Ascending aorta (tissue), 2 donors: ENCODE results near the gene SPAG9. TPM values are rescaled to one million over a fixed set of nuclear protein-coding genes. Genes with fewer than 3 reads are reported as not detected.

Experiments used
- DNase-seq, 2 donors: peaks; one replicate each; pipeline ENCODE4 v3.0.0-alpha.2; 2019; ENCODE audit warnings: low spot score in 2 of 2
- H3K27ac ChIP-seq, 2 donors: fragments of 200-600 bp; sonication (generic); one replicate each; pipeline ENCODE4 v1.5.1; 2016 to 2017; ENCODE audit warnings: mild to moderate bottlenecking in 1 of 2
- H3K27me3 ChIP-seq: fragments of 200-600 bp; sonication (generic); one replicate; pipeline ENCODE4 v1.5.1; 2017
- H3K36me3 ChIP-seq, 2 donors: fragments of 200-600 bp; sonication (generic); one replicate each; pipeline ENCODE4 v1.5.1; 2016
- H3K4me1 ChIP-seq, 2 donors: fragments of 200-600 bp; sonication (generic); one replicate each; pipeline ENCODE4 v1.5.1; 2016 to 2017; ENCODE audit warnings: mild to moderate bottlenecking in 1 of 2
- H3K4me3 ChIP-seq, 2 donors: fragments of 200-600 bp; sonication (generic); one replicate each; pipeline ENCODE4 v1.5.1; 2016 to 2017; ENCODE audit warnings: mild to moderate bottlenecking in 1 of 2
- H3K9me3 ChIP-seq, 2 donors: fragments of 200-600 bp; sonication (generic); one replicate each; pipeline ENCODE4 v1.5.1; 2016
- intact Hi-C: fragments of 100-400 bp; cut with DNase I; formaldehyde crosslinking; loops from one replicate; pipeline ENCODE4 v1.15.1; 2023
- total RNA-seq: library from RNA; depleted of rRNA; stranded (reverse); fragments of >200 nt; gene quantifications from one replicate; pipeline ENCODE4 v1.1.0, GENCODE V29; 2016
- TF ChIP-seq, protein P1 (sequence below), 3 experiments: fragments of 200-600 bp in 2 of 3; fragments of 450-650 bp in 1 of 3; sonication (generic) in 2 of 3; IDR thresholded peaks; one replicate each; pipeline ENCODE4 v1.5.1; 2016 to 2019; ENCODE audit warnings: antibody characterized with exemption in 3 of 3, mild to moderate bottlenecking in 1 of 3, moderate library complexity in 1 of 3

SPAG9 gene
- total RNA-seq, 1 donor from 2014 or later: 41.3 TPM

DNA sequence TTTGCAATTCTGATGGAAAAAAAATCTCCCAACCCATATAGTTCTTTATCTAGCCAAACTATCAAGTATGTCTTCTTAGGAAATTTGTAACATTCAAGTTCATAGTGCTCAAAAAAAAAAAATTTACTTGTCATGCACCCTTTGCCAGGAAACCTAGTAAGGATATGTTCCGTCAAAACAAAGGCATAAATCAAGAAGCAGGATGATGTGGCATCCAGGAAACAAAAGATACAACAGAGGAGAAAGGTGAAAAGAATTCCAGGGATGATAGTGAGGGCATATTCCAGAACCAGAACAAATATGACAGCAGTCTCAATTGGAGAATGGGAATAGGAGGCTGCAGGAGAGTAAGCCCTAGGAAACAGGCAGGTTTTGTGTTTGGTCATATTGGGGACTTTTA, 104.6 kb downstream of the SPAG9 start:
- H3K27me3 ChIP-seq: no peaks in the 10 kb centered on the region
- intact Hi-C loops: no loop called here
- no peaks in the 10 kb centered on the region for H3K4me1 ChIP-seq
- H3K36me3 ChIP-seq: peaks cover 50 to 58% of the 10 kb centered on the region in 2 donors
- H3K4me3 ChIP-seq: no peak overlapping the region
- TF ChIP-seq, protein P1, sequence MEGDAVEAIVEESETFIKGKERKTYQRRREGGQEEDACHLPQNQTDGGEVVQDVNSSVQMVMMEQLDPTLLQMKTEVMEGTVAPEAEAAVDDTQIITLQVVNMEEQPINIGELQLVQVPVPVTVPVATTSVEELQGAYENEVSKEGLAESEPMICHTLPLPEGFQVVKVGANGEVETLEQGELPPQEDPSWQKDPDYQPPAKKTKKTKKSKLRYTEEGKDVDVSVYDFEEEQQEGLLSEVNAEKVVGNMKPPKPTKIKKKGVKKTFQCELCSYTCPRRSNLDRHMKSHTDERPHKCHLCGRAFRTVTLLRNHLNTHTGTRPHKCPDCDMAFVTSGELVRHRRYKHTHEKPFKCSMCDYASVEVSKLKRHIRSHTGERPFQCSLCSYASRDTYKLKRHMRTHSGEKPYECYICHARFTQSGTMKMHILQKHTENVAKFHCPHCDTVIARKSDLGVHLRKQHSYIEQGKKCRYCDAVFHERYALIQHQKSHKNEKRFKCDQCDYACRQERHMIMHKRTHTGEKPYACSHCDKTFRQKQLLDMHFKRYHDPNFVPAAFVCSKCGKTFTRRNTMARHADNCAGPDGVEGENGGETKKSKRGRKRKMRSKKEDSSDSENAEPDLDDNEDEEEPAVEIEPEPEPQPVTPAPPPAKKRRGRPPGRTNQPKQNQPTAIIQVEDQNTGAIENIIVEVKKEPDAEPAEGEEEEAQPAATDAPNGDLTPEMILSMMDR (IDR thresholded peaks at IDR 0.05): no peak
- H3K9me3 ChIP-seq: no peaks in the 10 kb centered on the region
- H3K27ac ChIP-seq: no peak overlapping the region
- DNase-seq: no peak

DNA sequence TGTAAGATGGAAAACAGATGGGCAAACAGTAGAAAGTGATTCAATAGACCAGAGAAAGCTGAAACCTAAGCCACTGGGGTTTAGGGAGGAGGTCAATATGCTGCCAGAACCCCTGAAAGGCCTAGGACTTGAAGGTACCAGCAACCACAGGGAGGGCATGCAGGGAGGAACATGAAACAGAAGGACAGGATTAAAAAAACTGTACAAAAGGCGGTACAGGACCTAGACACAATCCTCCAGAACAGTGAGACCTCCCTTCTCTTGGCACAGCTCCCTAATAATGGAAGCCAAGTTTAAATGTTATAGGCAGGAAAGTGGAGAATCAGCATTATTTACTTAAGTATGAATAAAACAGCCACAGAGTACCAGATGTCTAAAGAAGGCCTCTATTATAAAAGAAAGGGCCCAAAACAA, 105.5 kb downstream of the SPAG9 start:
- Histone ChIP-seq H3K9me3 (no peaks in the 10 kb centered on the region), H3K27ac (no peak overlapping the region), H3K4me1 (no peaks in the 10 kb centered on the region), H3K27me3 (no peaks in the 10 kb centered on the region), H3K36me3 (peaks cover 47 to 48% of the 10 kb centered on the region in 2 donors), H3K4me3 (no peak overlapping the region)
- no peak for DNase-seq
- TF ChIP-seq, protein P1 (IDR thresholded peaks at IDR 0.05): no peak
- intact Hi-C loops: no loop called here

DNA sequence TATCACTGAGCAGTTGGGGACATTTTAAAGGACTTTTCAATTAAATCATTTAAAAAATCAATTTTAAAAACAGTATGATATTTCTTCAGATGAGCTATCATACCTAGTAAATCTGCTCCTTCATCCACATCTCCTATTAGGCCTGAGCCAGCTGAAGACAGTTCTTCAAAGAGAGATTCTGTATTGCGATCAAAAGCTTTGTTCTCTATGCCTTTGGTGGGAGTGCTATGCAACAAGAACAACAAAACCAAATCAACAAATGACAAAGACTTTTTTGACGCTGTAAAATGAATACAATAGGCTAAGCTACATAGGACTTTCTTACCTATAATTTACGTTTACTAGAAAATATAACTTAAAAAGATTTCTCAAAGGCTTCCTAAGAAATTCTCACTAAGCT, 106.5 kb downstream of the SPAG9 start:
- Histone ChIP-seq H3K4me1 (no peaks in the 10 kb centered on the region), H3K9me3 (no peaks in the 10 kb centered on the region), H3K27ac (no peak overlapping the region), H3K4me3 (no peak overlapping the region), H3K36me3 (peaks cover 40 to 43% of the 10 kb centered on the region in 2 donors), H3K27me3 (no peaks in the 10 kb centered on the region)
- intact Hi-C loops: no loop called here
- TF ChIP-seq, protein P1 (IDR thresholded peaks at IDR 0.05): no peak
- no peak for DNase-seq

DNA sequence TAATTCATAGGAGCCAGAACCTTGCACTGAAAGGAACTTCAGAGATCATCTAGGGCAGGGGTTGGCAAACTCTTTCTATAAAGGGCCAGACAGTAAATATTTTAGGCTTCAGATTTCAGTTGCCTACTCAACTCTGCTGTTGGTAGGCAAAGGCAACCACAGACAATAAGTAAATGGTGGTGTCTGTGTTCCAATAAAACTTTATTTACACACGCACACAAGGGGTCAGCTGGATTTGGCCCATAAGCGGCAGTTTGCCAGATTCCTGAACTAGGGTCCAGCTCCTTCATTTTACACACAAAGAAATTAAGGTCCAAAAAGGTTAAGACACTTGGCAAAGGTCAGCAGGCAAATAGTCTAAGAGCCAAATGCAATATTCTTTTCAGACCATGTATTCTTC, 107.3 kb downstream of the SPAG9 start:
- Histone ChIP-seq H3K4me1 (no peaks in the 10 kb centered on the region), H3K27ac (no peak overlapping the region), H3K36me3 (peaks cover 32 to 34% of the 10 kb centered on the region in 2 donors), H3K27me3 (no peaks in the 10 kb centered on the region), H3K9me3 (no peaks in the 10 kb centered on the region), H3K4me3 (no peak overlapping the region)
- intact Hi-C loops: no loop called here
- DNase-seq: no peak
- TF ChIP-seq, protein P1 (IDR thresholded peaks at IDR 0.05): no peak

DNA sequence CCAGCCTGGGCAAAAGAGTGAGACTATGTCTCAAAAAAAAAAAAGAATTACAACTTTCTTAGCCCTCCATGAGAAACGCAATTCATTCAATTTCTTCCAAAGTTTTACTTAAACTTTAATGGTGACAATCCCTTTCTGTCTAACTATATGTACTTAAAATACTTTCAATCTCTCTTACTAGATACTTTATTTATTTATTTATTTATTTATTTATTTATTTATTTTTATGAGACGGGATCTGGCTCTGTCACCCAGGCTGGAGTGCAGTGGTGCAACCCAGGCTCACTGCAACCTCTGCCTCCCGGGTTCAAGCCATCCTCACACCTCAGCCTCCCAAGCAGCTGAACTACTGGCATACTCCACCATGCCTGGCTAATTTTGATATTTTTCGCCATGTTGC, 108.1 kb downstream of the SPAG9 start:
- TF ChIP-seq, protein P1 (IDR thresholded peaks at IDR 0.05): no peak
- no peak overlapping the region for H3K27ac ChIP-seq
- no peak for DNase-seq
- no peaks in the 10 kb centered on the region for H3K4me1 ChIP-seq
- H3K27me3 ChIP-seq: no peaks in the 10 kb centered on the region
- H3K9me3 ChIP-seq: no peaks in the 10 kb centered on the region
- intact Hi-C loops: no loop called here
- peaks cover 27 to 32% of the 10 kb centered on the region in 2 donors for H3K36me3 ChIP-seq
- no peak overlapping the region for H3K4me3 ChIP-seq

DNA sequence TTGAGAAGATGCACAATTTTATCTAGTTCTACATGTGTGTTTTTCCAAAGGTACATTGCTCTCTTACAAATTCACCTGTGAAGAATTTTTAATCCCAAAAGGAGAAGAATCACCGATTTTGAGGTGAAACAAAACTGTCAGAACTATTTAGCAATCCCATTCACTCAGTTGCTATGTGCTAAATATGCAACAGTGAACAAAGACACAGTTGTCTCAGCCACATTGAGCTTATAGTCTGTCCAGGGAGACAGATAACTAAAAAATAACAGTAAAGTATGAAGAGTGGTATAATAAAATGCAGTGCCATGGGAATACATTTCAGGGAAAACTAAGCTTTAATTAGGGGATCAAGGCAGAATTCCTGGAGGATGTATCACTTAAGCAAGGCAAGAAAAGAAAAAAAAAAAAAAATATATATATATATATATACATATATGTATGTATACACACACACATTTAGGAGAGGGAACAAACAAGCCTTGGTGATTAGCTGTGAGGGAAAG, 110.4 kb downstream of the SPAG9 start:
- no peak overlapping the region for H3K27ac ChIP-seq
- H3K9me3 ChIP-seq: no peaks in the 10 kb centered on the region
- no peak for DNase-seq
- intact Hi-C loops: no loop called here
- TF ChIP-seq, protein P1 (IDR thresholded peaks at IDR 0.05): no peak
- H3K27me3 ChIP-seq: no peaks in the 10 kb centered on the region
- H3K4me1 ChIP-seq: no peaks in the 10 kb centered on the region
- peaks cover 31 to 36% of the 10 kb centered on the region in 2 donors for H3K36me3 ChIP-seq
- H3K4me3 ChIP-seq: no peak overlapping the region
